ENCODE data around the gene CARS1. TPM values are rescaled to one million over a fixed set of nuclear protein-coding genes. Genes with fewer than 3 reads are reported as not detected.

The CARS1 gene
- total and polyA plus RNA-seq, 2 of the 8 experiments (the other 6 are each of a cell fraction or from before 2014, with no cell fraction given) = 44.1 to 100 TPM

GRCh38 chr11:3090096-3090901, 33.1 kb upstream of the CARS1 start (continued):
- no peak for TF ChIP-seq CHD7 (IDR thresholded peaks at IDR 0.05; ENCODE audit: insufficient replicate concordance, low read length)
- TF ChIP-seq ATF2 (IDR thresholded peaks at IDR 0.05; ENCODE audit: low read length) = no peak
- TF ChIP-seq KDM5A (IDR thresholded peaks at IDR 0.05; ENCODE audit: low read length) = no peak
